SK-N-DZ (cell line): ENCODE results near the gene CNTNAP2.

Experiments used
- DNase-seq: peaks from one replicate; pipeline ENCODE4 v3.0.0-alpha.2; 2015; ENCODE audit warnings: low spot score

CNTNAP2 gene

GRCh38 chr7:148079206-148080080, 1962.8 kb downstream of the CNTNAP2 start:
- DNase-seq = peak; percentile 52

GRCh38 chr7:148083448-148083847, 1966.8 kb downstream of the CNTNAP2 start:
- no peak for DNase-seq

GRCh38 chr7:148084138-148084537, 1967.5 kb downstream of the CNTNAP2 start:
- DNase-seq = peak; percentile 84

GRCh38 chr7:148091882-148092281, 1975.3 kb downstream of the CNTNAP2 start:
- no peak for DNase-seq

DNA sequence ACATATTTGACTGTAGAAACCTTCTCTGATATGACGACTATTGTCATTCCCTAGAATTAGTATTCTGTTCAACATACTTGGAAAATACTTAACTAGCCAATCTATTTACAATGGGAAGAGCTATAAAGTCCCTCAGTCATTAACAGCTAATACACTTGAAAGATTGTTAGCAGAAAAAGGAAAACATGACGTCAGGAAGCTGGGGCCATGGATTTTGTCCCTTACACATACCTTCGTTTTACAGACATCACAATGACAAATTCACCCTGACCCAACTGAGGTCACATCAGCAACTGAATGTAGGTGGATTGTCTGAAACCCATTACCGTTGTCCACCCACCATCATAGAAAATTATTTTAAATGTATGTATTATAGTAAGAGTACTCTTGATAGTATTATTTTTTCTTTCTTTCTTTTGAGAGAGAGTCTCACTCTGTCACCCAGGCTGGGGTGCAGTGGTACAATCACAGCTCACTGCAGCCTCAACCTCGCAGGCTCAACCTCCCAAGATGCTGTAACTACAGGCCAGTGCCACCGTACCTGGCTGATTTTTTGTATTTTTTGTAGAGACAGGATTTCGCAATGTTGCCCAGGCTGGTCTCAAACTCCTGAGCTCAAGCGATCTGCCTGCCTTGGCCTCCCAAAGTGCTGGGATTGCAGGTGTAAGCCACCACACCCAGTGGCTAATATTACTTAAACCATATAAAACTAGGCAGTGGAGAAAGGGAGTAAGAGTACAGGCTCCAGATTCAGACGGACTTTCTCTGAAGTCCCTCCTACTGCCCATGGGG, 1977.0 kb downstream of the CNTNAP2 start:
- DNase-seq = no peak

- no peak for DNase-seq
These were observed 1978.5 kb downstream of the CNTNAP2 start for GRCh38 chr7:148095066-148095465.

DNA sequence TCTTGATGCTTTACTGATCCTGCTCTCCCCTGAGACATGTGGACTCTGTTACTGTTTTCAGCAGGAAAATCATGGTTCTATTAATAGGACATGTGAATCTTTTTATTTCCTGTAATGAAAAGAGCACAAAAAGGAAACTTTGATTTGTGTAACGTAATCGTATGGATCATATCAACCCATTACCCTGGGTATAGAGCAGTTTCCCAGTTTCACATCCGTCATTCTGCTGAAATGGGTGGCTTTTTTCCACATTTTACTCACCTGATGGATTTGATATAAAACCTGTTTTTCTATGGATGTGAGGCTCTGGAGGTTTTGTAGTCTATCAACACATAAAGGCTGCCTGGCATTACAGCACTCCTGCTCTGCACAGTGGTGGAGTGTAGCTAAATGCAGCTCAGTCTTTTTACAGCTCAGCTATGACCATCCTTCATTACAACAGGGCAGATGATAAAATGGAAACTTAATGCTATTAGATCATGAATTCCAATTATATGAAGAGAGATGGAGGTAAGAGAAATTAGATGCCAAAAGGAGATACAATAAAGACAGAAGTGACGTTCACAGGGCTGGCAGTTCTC, 1987.6 kb downstream of the CNTNAP2 start:
- no peak for DNase-seq

GRCh38 chr7:148104924-148105323, 1988.3 kb downstream of the CNTNAP2 start:
- no peak for DNase-seq

DNA sequence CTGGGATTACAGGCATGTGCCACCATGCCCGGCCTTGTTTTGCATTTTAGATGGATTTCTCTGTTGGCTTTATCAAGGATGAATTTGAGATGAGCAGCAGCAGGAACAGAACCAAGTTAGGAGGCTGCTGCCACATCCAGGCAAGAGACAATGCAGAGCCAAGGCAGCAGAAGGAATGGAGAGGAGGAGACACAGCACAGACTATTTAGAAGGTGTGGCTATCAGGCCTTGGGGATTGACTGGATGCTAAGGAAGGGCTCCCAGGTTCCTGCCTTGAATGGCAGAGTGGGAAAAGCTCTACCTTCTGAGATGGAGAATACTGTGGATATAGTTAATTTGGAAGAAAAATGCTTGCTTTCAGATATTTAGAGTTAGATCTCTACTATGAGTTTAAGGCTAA, 1989.3 kb downstream of the CNTNAP2 start:
- no peak for DNase-seq

GRCh38 chr7:148107443-148108127, 1991.0 kb downstream of the CNTNAP2 start:
- DNase-seq = no peak

DNA sequence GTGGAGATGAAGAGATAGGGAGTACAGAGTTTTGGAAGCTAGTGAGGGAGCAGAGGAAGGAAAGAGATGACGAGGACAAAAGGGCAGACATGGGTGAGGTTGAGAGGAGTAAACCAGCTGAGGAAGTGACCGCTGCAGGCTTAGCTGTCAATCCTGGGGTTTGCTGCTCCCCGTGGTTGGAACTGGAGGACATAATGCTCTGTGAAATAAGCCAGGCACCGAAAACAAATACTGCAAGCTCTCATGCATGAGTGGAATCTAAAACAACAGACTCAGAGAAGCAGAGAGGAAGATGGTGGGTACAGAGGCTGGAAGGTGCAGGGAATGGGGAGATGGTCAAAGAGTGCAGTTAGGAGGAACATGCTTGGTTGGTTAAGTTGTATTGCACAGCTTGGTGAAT, 1991.8 kb downstream of the CNTNAP2 start:
- DNase-seq = peak; percentile 76

GRCh38 chr7:148110097-148110868, 1993.7 kb downstream of the CNTNAP2 start:
- DNase-seq = peak; percentile 52

DNA sequence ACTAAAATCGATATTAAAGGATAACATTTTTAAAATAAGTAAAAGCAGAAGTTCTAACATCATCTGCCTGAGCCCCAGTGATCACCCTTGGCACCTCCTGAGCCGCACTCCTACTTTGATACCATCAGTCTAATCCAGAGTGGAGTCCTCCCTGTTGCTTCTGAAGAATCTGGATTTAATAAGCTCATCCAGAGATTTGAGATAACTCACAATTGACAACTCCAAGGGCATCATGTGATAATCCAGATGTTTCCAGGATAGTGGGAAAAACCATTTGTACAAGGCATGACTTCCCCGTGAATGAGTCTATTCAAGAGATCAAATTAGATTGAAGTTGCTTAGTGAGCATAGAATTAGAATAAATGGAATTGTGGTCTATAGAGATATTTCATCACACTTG, 1998.2 kb downstream of the CNTNAP2 start:
- DNase-seq = peak; percentile 88

- DNase-seq = peak; percentile 52
These were observed 1998.7 kb downstream of the CNTNAP2 start for GRCh38 chr7:148115308-148115707.

DNA sequence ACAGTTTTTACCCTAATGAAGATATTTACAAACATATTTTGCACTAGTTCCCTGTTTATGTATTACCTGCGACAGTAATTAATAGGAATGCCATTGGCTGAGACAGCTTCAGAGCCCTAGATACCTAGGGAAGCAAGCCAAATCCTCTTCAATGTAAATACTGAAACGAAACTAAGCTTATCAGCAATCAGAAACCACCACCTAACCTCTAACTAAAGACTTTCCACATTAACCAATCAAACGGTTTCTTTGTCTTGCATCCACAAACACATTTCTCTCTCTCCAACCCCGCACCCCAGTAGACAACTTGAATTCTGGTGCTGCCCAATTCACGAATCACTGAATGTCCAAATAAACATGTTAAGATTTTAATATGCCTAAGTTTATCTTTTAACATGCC, 1999.6 kb downstream of the CNTNAP2 start:
- DNase-seq = no peak

DNA sequence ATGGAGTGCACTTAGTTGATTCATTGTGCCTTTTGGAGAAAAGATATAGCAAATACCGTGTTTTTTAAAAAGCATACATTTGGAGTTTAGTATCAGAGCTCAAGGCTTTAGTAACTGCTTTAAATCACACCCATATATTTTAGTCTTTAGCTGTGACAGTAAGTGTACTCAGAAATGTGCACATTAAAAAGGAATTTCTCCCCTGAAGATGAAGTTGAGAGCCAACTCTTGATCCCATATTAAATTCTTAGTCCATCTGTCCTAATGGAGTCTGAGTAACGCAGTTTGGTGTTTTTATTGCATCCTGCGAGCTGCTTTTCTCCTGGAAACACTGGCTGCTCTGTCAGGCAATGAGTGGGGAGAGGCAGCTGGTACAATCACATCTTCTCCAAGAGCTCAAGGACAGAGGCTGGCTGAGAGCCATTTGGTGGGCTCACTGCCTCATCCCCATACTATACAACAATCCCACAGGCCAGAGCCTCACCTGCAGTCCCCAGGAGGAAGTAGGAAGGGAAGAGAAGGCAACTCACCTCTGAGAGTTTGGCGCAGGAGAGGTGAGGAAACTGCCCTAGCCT, 2000.3 kb downstream of the CNTNAP2 start:
- DNase-seq = no peak

GRCh38 chr7:148118371-148118770, 2001.8 kb downstream of the CNTNAP2 start:
- no peak for DNase-seq

- no peak for DNase-seq
These were observed 2004.8 kb downstream of the CNTNAP2 start for GRCh38 chr7:148121401-148121800.

GRCh38 chr7:148121847-148122246, 2005.2 kb downstream of the CNTNAP2 start:
- no peak for DNase-seq

- DNase-seq = no peak
These were observed 2007.9 kb downstream of the CNTNAP2 start for GRCh38 chr7:148124477-148124876.

DNA sequence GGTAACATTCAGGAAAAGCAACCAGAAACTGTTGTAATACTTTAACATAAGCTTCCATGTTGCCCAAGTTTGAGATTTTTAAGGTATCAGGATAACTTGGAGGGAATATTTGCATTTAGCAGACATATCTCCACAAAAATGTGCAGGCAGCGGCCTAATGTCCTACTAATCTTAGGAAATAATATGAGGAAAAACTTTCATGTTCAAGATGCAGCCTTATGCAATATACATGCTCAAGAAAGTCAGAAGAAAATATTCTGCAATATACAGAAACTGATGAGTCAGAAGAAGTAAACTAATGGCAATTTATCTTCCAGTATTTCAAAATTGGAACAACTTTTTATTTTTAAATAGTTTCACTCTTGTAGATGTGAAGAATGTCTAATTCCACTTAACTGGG, 2010.8 kb downstream of the CNTNAP2 start:
- DNase-seq = no peak
